HG03442 (cell line): ENCODE data around the gene TBCD.
"Not testable (repeated sequence)": the region's sequence is repeated elsewhere in the genome, so short reads cannot be mapped to it uniquely, and the experiment has no call there.

Experiments
- ATAC-seq: cut with Tn5 transposase; IDR thresholded peaks from one replicate; pipeline ENCODE4 v1.9.1; 2021; ENCODE audit warnings: mild to moderate bottlenecking, moderate library complexity; ENCODE audit not compliant: unreplicated experiment

TBCD gene

GRCh38 chr17:82949361-82949760, 197.5 kb downstream of the TBCD start:
- no peak for ATAC-seq

GRCh38 chr17:82949984-82950383, 198.1 kb downstream of the TBCD start:
- ATAC-seq: no peak

GRCh38 chr17:82950525-82951102, 198.7 kb downstream of the TBCD start:
- no peak for ATAC-seq

- no peak for ATAC-seq
Measured at GRCh38 chr17:82952019-82952418, 200.2 kb downstream of the TBCD start.

GRCh38 chr17:82955106-82955505, 203.2 kb downstream of the TBCD start:
- not testable (repeated sequence) for ATAC-seq

GRCh38 chr17:82955627-82956026, 203.8 kb downstream of the TBCD start:
- ATAC-seq: not testable (repeated sequence)

GRCh38 chr17:82956146-82956725, 204.4 kb downstream of the TBCD start:
- no peak for ATAC-seq

- no peak for ATAC-seq
Measured at GRCh38 chr17:82956726-82957468, 205.0 kb downstream of the TBCD start.

GRCh38 chr17:82957469-82957795, 205.6 kb downstream of the TBCD start:
- no peak for ATAC-seq

GRCh38 chr17:82957961-82958561, 206.2 kb downstream of the TBCD start:
- no peak for ATAC-seq

GRCh38 chr17:82959242-82959930, 207.5 kb downstream of the TBCD start:
- no peak for ATAC-seq

GRCh38 chr17:82959990-82960418, 208.1 kb downstream of the TBCD start:
- no peak for ATAC-seq

- ATAC-seq: no peak
Measured at GRCh38 chr17:82960419-82961271, 208.8 kb downstream of the TBCD start.

GRCh38 chr17:82961366-82962162, 209.7 kb downstream of the TBCD start:
- no peak for ATAC-seq

GRCh38 chr17:82962163-82962720, 210.4 kb downstream of the TBCD start:
- ATAC-seq: no peak

- ATAC-seq: no peak
Measured at GRCh38 chr17:82963104-82963950, 211.5 kb downstream of the TBCD start.

GRCh38 chr17:82964451-82964850, 212.6 kb downstream of the TBCD start:
- not testable (repeated sequence) for ATAC-seq

GRCh38 chr17:82964851-82965341, 213.0 kb downstream of the TBCD start:
- ATAC-seq: no peak
